ENCODE measurements around the gene SCAP.

Gene SCAP

DNA sequence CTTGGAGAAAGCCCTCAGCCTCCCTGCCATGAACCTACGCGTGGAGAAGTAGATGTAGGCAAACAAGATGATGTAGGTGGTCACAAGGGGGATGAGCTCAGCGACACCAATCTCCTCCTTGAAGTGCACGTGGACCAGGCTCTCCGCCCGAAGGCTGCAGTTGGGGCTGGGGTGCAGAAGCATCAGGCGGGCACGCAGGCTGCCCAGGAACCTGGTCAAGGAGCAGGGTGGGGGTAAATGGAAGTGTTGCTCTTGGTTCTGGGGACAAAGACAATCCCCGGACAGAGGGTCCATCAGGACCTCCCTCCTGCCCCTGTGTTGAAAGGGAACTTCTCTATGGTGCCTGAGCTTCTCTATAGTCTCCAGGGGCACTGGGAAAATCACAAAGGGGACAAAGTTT, 49.8 kb downstream of the SCAP start:
- TF ChIP-seq CTCF (IDR thresholded peaks at IDR 0.05; ENCODE audit: unreplicated experiment in 3 of 3), result no peak
- H3K9me3 Mint-ChIP-seq, result no peaks in the 10 kb centered on the region
- no peak overlapping the region for H3K27ac Mint-ChIP-seq
- H3K4me3 Mint-ChIP-seq, result no peak overlapping the region
- peaks cover 30% of the 10 kb centered on the region for H3K36me3 Mint-ChIP-seq (ENCODE audit: low read depth)
- no peaks in the 10 kb centered on the region for H3K27me3 Mint-ChIP-seq (ENCODE audit: low read depth)
- H3K4me1 Mint-ChIP-seq, result peaks cover 5% of the 10 kb centered on the region

- Mint-ChIP-seq H3K4me1 (peaks cover 5% of the 10 kb centered on the region), H3K4me3 (no peak overlapping the region), H3K27ac (no peak overlapping the region), H3K27me3 (ENCODE audit: low read depth) (no peaks in the 10 kb centered on the region), H3K9me3 (no peaks in the 10 kb centered on the region), H3K36me3 (ENCODE audit: low read depth) (peaks cover 31% of the 10 kb centered on the region)
- no peak for TF ChIP-seq CTCF (IDR thresholded peaks at IDR 0.05; ENCODE audit: unreplicated experiment in 3 of 3)
Measured at GRCh38 chr3:47425383-47425778, 50.4 kb downstream of the SCAP start.

DNA sequence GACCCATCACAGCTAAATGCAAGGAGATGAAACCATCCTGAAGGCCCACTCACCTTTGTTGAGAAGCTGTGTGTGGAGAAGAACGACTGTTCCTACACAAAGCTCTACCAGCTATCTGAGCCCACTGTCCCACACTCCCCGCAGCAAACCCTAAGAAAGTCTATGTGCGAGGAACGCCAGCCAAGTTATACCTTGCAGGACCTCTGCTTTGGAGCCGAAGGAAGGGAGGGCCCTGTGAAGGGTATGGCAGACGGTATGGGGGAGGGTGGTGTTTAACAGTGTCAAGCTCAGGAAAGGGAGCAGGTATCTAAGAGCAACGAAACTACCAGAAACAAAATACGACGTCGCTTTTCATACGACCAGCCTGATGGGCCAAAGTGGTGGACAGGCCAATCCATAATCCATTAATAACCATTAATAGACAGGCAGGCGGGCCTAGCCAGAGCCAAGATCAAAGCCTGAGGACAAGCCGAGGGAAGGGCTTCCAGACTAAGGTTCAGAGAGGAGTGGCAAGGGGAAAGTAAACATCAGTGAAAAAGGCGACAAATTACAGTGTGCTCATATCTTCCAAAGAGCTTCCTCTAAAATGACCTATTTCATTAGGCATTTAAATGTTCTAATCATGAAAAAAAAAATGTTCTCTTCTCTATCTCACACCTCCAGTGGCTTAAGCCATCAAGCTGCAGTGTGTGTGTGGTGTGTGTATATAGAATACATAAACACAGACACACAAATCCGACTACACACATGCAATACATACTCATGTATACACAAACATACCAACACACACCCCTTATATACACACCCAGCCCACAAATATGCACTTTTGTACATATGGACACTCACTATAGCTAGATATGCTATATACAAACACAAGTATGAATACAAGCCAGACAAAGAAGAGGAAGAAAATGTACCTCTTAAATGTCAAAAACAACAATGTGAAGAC, 51.0 kb downstream of the SCAP start:
- Mint-ChIP-seq H3K27ac (no peak overlapping the region), H3K36me3 (ENCODE audit: low read depth) (peaks cover 24% of the 10 kb centered on the region), H3K27me3 (ENCODE audit: low read depth) (no peaks in the 10 kb centered on the region), H3K9me3 (no peaks in the 10 kb centered on the region), H3K4me3 (no peak overlapping the region), H3K4me1 (peaks cover 5% of the 10 kb centered on the region)
- TF ChIP-seq CTCF (IDR thresholded peaks at IDR 0.05; ENCODE audit: unreplicated experiment in 3 of 3), result no peak

DNA sequence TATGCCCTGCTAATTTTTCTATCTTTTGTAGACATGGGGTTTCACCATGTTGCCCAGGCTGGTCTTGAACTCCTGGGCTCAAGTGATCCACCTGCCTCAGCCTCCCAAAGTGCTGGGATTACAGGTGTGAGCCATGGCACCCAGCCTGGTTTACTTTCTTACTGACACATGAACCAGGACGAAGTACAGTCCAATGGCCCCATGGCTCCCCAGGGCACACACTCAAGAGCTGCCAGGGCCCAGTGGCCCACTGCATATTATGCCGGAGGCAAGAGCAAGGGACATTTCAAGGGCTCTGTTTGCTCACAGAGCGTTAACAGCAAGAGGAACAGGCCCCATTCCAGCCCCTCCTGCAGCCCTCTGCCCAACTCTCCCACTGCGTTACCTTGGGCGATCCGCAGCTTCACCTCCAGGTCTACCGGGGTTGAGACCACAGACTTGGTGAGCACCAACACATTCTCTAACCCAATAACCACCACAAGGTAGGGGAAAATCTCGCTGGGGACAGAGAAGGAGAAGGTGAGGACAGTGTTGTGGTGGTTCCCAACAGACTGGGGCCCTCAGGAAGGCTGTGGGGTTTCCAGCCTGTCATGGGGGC, 52.1 kb downstream of the SCAP start:
- H3K4me3 Mint-ChIP-seq, result no peak overlapping the region
- no peak for TF ChIP-seq CTCF (IDR thresholded peaks at IDR 0.05; ENCODE audit: unreplicated experiment in 3 of 3)
- H3K4me1 Mint-ChIP-seq, result peaks cover 5% of the 10 kb centered on the region
- H3K36me3 Mint-ChIP-seq (ENCODE audit: low read depth), result peaks cover 24% of the 10 kb centered on the region
- no peaks in the 10 kb centered on the region for H3K27me3 Mint-ChIP-seq (ENCODE audit: low read depth)
- no peaks in the 10 kb centered on the region for H3K9me3 Mint-ChIP-seq
- no peak overlapping the region for H3K27ac Mint-ChIP-seq

GRCh38 chr3:47422743-47423142, 53.0 kb downstream of the SCAP start:
- H3K4me1 Mint-ChIP-seq, result peaks cover 5% of the 10 kb centered on the region
- TF ChIP-seq CTCF (IDR thresholded peaks at IDR 0.05; ENCODE audit: unreplicated experiment in 3 of 3), result no peak
- peak overlapping the region in 1 of 3 experiments; percentile 38 for H3K27ac Mint-ChIP-seq

More at GRCh38 chr3:47422743-47423142, 53.0 kb downstream of the SCAP start:
- no peak overlapping the region for H3K4me3 Mint-ChIP-seq
- H3K27me3 Mint-ChIP-seq (ENCODE audit: low read depth), result no peaks in the 10 kb centered on the region
- peaks cover 19% of the 10 kb centered on the region for H3K36me3 Mint-ChIP-seq (ENCODE audit: low read depth)
- no peaks in the 10 kb centered on the region for H3K9me3 Mint-ChIP-seq
